HepG2 (cell line): ENCODE measurements around the gene ROS1. TPM values are rescaled to one million over a fixed set of nuclear protein-coding genes. Genes with fewer than 3 reads are reported as not detected.

Experiments
- JDP2 ChIP-seq: sonication (generic); formaldehyde crosslinking; IDR thresholded peaks from 2 replicates; pipeline ENCODE4 v1.8.1; 2022; ENCODE audit warnings: missing genetic modification reagents, borderline replicate concordance
- KLF15 ChIP-seq: sonication (generic); formaldehyde crosslinking; IDR thresholded peaks from 2 replicates; pipeline ENCODE4 v1.8.1; 2023; ENCODE audit warnings: borderline replicate concordance, mild to moderate bottlenecking, inconsistent platforms, missing genetic modification reagents, mixed read lengths
- SIN3B ChIP-seq: fragments of 150-350 bp; IDR thresholded peaks from 2 replicates; pipeline ENCODE4 v1.6.1; 2014; ENCODE audit warnings: low read length
- ZNF614 ChIP-seq: IDR thresholded peaks from 2 replicates; pipeline ENCODE4 v1.6.1; 2018; ENCODE audit warnings: missing biosample characterization, missing genetic modification reagents, inconsistent platforms, borderline replicate concordance
- ZSCAN12 ChIP-seq: sonication (generic); formaldehyde crosslinking; IDR thresholded peaks from 2 replicates; pipeline ENCODE4 v1.9.0; 2021; ENCODE audit warnings: mild to moderate bottlenecking, missing genetic modification reagents
- polyA plus RNA-seq, 8 experiments: library from polyadenylated mRNA; depleted of rRNA in 3 of 8; stranded (reverse) in 7 of 8; unstranded in 1 of 8; fragments of >200 nt; fragmentation: Illumina TruSeq in 4 of 8; extraction: Trizol in 4 of 8; gene quantifications; 2 replicates each; pipeline versions ENCODE4 v1.2.1 to v1.2.3, GENCODE V29; 2011 to 2016; ENCODE audit warnings: low read depth in 4 of 8, missing spikeins in 1 of 8, mixed read lengths in 1 of 8; ENCODE audit not compliant: insufficient read depth in 1 of 8
- total RNA-seq, 5 experiments: library from RNA; depleted of rRNA; stranded (reverse); fragments of >200 nt; fragmentation: Illumina TruSeq; extraction: Trizol; gene quantifications; 2 replicates each; pipeline ENCODE4 v1.2.3, GENCODE V29; 2016; ENCODE audit warnings: low read depth in 1 of 5
- TF ChIP-seq, protein P1 (sequence below): sonication (generic); formaldehyde crosslinking; IDR thresholded peaks from 2 replicates; pipeline ENCODE4 v1.4.0; 2020; ENCODE audit warnings: mild to moderate bottlenecking, missing genetic modification reagents
- TF ChIP-seq, protein P2 (sequence below): sonication (generic); formaldehyde crosslinking; IDR thresholded peaks from 2 replicates; pipeline ENCODE4 v1.5.0; 2020; ENCODE audit warnings: missing genetic modification reagents
- TF ChIP-seq, protein P3 (sequence below): sonication (generic); formaldehyde crosslinking; IDR thresholded peaks from 2 replicates; pipeline ENCODE4 v1.5.0; 2020; ENCODE audit warnings: mild to moderate bottlenecking, missing genetic modification reagents, moderate library complexity

The ROS1 gene
- total and polyA plus RNA-seq, 2 of the 13 experiments (the other 11 are each of a cell fraction or from before 2014, with no cell fraction given), result not detected

DNA sequence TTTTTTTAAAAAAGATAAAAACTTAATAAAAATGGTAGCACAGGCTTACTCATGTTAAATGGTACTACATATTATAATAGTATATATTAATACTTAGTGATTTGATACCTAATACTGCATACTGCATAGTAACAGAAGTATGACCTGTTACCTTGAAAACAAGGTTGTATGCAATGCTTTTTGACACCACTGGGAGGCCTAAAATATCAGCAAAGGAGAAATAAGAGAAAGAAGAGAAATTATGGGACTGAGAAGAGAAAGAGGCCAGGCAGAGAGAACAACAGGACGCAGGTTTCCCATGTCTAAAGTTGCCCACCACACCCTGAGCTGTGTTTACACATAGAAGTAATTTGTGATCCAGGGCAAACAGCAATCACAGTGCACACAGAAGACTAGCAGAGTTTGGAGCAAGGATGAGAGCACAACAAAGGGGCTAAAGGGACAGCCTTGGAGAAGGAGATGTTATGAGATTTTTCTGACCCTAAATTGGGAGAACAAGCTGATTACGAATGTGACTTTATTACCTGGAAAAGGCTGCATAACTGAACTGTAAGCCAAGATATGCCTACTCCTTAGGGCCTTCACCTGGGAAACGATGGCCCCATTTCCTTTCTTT lies 73.2 kb downstream of the ROS1 start (continued):
- TF ChIP-seq, protein P1, sequence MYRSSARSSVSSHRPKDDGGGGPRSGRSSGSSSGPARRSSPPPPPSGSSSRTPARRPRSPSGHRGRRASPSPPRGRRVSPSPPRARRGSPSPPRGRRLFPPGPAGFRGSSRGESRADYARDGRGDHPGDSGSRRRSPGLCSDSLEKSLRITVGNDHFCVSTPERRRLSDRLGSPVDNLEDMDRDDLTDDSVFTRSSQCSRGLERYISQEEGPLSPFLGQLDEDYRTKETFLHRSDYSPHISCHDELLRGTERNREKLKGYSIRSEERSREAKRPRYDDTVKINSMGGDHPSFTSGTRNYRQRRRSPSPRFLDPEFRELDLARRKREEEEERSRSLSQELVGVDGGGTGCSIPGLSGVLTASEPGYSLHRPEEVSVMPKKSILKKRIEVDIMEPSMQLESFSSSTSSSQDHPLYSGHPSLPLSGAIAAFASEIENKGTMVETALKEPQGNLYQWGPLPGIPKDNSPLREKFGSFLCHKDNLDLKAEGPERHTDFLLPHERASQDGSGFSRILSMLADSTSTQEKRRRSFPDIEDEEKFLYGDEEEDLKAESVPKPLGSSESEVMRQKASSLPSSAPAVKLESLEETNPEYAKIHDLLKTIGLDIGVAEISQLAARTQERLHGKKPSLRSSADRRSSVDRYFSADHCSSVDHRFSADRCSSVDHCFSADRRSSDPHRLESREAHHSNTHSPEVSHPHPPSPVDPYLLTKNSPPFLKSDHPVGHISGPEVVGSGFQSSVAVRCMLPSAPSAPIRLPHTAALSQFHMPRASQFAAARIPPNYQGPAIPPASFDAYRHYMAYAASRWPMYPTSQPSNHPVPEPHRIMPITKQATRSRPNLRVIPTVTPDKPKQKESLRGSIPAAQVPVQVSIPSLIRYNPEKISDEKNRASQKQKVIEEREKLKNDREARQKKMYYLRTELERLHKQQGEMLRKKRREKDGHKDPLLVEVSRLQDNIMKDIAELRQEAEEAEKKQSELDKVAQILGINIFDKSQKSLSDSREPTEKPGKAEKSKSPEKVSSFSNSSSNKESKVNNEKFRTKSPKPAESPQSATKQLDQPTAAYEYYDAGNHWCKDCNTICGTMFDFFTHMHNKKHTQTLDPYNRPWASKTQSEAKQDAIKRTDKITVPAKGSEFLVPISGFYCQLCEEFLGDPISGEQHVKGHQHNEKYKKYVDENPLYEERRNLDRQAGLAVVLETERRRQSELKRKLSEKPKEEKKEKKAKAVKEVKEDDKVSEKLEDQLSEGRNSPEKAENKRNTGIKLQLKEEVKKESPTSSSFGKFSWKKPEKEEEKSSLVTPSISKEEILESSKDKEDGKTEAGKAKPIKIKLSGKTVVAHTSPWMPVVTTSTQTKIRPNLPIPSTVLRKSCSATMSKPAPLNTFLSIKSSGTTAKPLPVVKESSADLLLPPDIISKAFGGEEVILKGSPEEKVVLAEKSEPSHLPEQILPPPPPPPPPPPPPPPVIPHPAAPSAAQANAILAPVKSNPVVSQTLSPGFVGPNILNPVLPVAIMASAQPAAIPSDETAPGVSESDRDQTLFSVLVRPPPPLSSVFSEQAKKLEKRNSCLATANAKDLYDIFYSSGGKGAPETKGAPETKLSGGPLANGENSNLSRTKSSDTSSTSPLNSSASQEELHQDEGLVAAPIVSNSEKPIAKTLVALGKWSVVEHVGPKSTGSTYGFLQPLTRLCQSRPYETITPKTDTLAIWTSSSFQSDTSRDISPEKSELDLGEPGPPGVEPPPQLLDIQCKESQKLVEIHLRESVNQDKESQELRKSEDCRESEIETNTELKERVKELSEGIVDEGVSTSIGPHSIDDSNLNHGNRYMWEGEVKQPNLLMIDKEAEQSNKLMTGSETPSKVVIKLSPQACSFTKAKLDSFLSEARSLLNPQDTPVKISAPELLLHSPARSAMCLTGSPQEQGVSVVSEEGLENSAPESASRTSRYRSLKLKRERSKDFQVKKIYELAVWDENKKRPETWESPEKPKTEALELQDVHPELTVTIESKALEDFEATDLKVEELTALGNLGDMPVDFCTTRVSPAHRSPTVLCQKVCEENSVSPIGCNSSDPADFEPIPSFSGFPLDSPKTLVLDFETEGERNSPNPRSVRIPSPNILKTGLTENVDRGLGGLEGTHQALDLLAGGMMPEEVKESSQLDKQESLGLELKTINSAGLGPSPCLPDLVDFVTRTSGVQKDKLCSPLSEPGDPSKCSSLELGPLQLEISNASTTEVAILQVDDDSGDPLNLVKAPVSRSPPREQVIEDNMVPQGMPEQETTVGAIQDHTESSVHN (CRISPR knock-in tag), result no peak
- TF ChIP-seq ZNF614, result no peak
- TF ChIP-seq KLF15 (CRISPR knock-in tag), result no peak
- no peak for TF ChIP-seq SIN3B
- no peak for TF ChIP-seq JDP2
- TF ChIP-seq, protein P2, sequence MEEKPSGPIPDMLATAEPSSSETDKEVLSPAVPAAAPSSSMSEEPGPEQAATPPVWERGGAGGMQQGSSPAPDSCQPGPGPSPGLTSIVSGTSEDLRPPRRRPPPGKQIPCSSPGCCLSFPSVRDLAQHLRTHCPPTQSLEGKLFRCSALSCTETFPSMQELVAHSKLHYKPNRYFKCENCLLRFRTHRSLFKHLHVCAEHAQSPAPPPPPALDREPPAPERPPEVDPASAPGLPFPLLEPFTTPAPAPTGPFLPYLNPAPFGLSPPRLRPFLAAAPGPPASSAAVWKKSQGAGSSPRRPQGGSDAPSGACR (CRISPR knock-in tag), result no peak
- TF ChIP-seq, protein P3, sequence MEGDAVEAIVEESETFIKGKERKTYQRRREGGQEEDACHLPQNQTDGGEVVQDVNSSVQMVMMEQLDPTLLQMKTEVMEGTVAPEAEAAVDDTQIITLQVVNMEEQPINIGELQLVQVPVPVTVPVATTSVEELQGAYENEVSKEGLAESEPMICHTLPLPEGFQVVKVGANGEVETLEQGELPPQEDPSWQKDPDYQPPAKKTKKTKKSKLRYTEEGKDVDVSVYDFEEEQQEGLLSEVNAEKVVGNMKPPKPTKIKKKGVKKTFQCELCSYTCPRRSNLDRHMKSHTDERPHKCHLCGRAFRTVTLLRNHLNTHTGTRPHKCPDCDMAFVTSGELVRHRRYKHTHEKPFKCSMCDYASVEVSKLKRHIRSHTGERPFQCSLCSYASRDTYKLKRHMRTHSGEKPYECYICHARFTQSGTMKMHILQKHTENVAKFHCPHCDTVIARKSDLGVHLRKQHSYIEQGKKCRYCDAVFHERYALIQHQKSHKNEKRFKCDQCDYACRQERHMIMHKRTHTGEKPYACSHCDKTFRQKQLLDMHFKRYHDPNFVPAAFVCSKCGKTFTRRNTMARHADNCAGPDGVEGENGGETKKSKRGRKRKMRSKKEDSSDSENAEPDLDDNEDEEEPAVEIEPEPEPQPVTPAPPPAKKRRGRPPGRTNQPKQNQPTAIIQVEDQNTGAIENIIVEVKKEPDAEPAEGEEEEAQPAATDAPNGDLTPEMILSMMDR (CRISPR knock-in tag), result peak; percentile 53
- TF ChIP-seq ZSCAN12 (CRISPR knock-in tag), result no peak
